ENCODE results near the gene NAT16. TPM values are rescaled to one million over a fixed set of nuclear protein-coding genes. Genes with fewer than 3 reads are reported as not detected.
A peak's percentile ranks its signal among the peaks of the same experiment; 100 is the strongest.

Gene NAT16
- total RNA-seq (2014; rRNA removed; shearing (Covaris generic); ENCODE audit: low replicate concordance) = not detected in 2 replicates

- Histone ChIP-seq H3K4me3 (ENCODE audit: low read length) (no peak within 1 kb of the TSS), H3K9ac (ENCODE audit: low read length) (no peak within 1 kb of the TSS), H3K4me1 (ENCODE audit: low read length) (peaks cover 7% of the 10 kb centered on the region), H3K27ac (ENCODE audit: low read length) (no peak within 1 kb of the TSS), H4K20me1 (ENCODE audit: insufficient read depth, low read depth, low read length) (no peaks in the 10 kb centered on the region), H3K4me2 (ENCODE audit: low read depth, low read length, poor library complexity, severe bottlenecking) (no peak within 1 kb of the TSS), H2AFZ (ENCODE audit: low read length) (no peak within 1 kb of the TSS), H3K9me2 (replicated peaks; ENCODE audit: insufficient read depth, low read length) (no peaks in the 10 kb centered on the region), H3K27me3 (ENCODE audit: low read length) (no peaks in the 10 kb centered on the region), H3K36me3 (ENCODE audit: insufficient read depth, low read length) (no peaks in the 10 kb centered on the region), H3K9me3 (ENCODE audit: low read length) (no peaks in the 10 kb centered on the region), H3K79me2 (ENCODE audit: low read length) (no peaks in the 10 kb centered on the region)
- no peak for DNase-seq
Observed at GRCh38 chr7:101180130-101180755, at the start of gene NAT16. TSS of gene NAT16 (minus strand) at chr7:101180293. CDS start at chr7:101174807, 5,486 bp downstream.

- no peak overlapping the region for H3K4me2 ChIP-seq (ENCODE audit: low read depth, low read length, poor library complexity, severe bottlenecking)
- no peaks in the 10 kb centered on the region for H3K36me3 ChIP-seq (ENCODE audit: insufficient read depth, low read length)
Observed at GRCh38 chr7:101226721-101227120, 46.6 kb upstream of the NAT16 start.

GRCh38 chr7:101225650-101226049 is 45.6 kb upstream of the NAT16 start:
- H4K20me1 ChIP-seq (ENCODE audit: insufficient read depth, low read depth, low read length) = no peaks in the 10 kb centered on the region
- H3K36me3 ChIP-seq (ENCODE audit: insufficient read depth, low read length) = no peaks in the 10 kb centered on the region
- no peaks in the 10 kb centered on the region for H3K9me3 ChIP-seq (ENCODE audit: low read length)
- DNase-seq = no peak
- H3K79me2 ChIP-seq (ENCODE audit: low read length) = peaks cover 12% of the 10 kb centered on the region
- no peak overlapping the region for H2AFZ ChIP-seq (ENCODE audit: low read length)
- H3K9ac ChIP-seq (ENCODE audit: low read length) = no peak overlapping the region
- H3K4me3 ChIP-seq (ENCODE audit: low read length) = no peak overlapping the region
- H3K27ac ChIP-seq (ENCODE audit: low read length) = no peak overlapping the region
- no peak overlapping the region for H3K4me2 ChIP-seq (ENCODE audit: low read depth, low read length, poor library complexity, severe bottlenecking)
- H3K27me3 ChIP-seq (ENCODE audit: low read length) = no peaks in the 10 kb centered on the region
- no peaks in the 10 kb centered on the region for H3K9me2 ChIP-seq (replicated peaks; ENCODE audit: insufficient read depth, low read length)
- H3K4me1 ChIP-seq (ENCODE audit: low read length) = peaks cover 5% of the 10 kb centered on the region

More at GRCh38 chr7:101226721-101227120, 46.6 kb upstream of the NAT16 start:
- no peak for DNase-seq
- Histone ChIP-seq H3K9me3 (ENCODE audit: low read length) (no peaks in the 10 kb centered on the region), H4K20me1 (ENCODE audit: insufficient read depth, low read depth, low read length) (no peaks in the 10 kb centered on the region), H3K4me3 (ENCODE audit: low read length) (no peak overlapping the region), H3K9ac (ENCODE audit: low read length) (no peak overlapping the region), H3K4me1 (ENCODE audit: low read length) (peaks cover 5% of the 10 kb centered on the region), H2AFZ (ENCODE audit: low read length) (no peak overlapping the region), H3K27me3 (ENCODE audit: low read length) (no peaks in the 10 kb centered on the region), H3K27ac (ENCODE audit: low read length) (no peak overlapping the region), H3K79me2 (ENCODE audit: low read length) (0 out of 2 replicates have a peak, but pooled peaks cover 1% of the 10 kb centered on the region), H3K9me2 (replicated peaks; ENCODE audit: insufficient read depth, low read length) (no peaks in the 10 kb centered on the region)

- no peaks in the 10 kb centered on the region for H3K36me3 ChIP-seq (ENCODE audit: insufficient read depth, low read length)
Observed at GRCh38 chr7:101223528-101223927, 43.4 kb upstream of the NAT16 start.

GRCh38 chr7:101222275-101222830 is 42.3 kb upstream of the NAT16 start:
- no peak for DNase-seq
- peaks cover 10% of the 10 kb centered on the region for H3K4me1 ChIP-seq (ENCODE audit: low read length)
- no peaks in the 10 kb centered on the region for H3K9me3 ChIP-seq (ENCODE audit: low read length)
- no peak overlapping the region for H3K4me3 ChIP-seq (ENCODE audit: low read length)
- no peak overlapping the region for H3K9ac ChIP-seq (ENCODE audit: low read length)
- no peak overlapping the region for H2AFZ ChIP-seq (ENCODE audit: low read length)
- no peak overlapping the region for H3K27ac ChIP-seq (ENCODE audit: low read length)
- H3K36me3 ChIP-seq (ENCODE audit: insufficient read depth, low read length) = no peaks in the 10 kb centered on the region
- H3K79me2 ChIP-seq (ENCODE audit: low read length) = peaks cover 38% of the 10 kb centered on the region
- H3K9me2 ChIP-seq (replicated peaks; ENCODE audit: insufficient read depth, low read length) = no peaks in the 10 kb centered on the region
- no peak overlapping the region for H3K4me2 ChIP-seq (ENCODE audit: low read depth, low read length, poor library complexity, severe bottlenecking)
- H4K20me1 ChIP-seq (ENCODE audit: insufficient read depth, low read depth, low read length) = no peaks in the 10 kb centered on the region
- H3K27me3 ChIP-seq (ENCODE audit: low read length) = no peaks in the 10 kb centered on the region

More at GRCh38 chr7:101223528-101223927, 43.4 kb upstream of the NAT16 start:
- Histone ChIP-seq H3K27ac (ENCODE audit: low read length) (no peak overlapping the region), H3K4me2 (ENCODE audit: low read depth, low read length, poor library complexity, severe bottlenecking) (no peak overlapping the region), H3K9me3 (ENCODE audit: low read length) (no peaks in the 10 kb centered on the region), H4K20me1 (ENCODE audit: insufficient read depth, low read depth, low read length) (no peaks in the 10 kb centered on the region), H3K4me1 (ENCODE audit: low read length) (peaks cover 14% of the 10 kb centered on the region), H3K9me2 (replicated peaks; ENCODE audit: insufficient read depth, low read length) (no peaks in the 10 kb centered on the region), H2AFZ (ENCODE audit: low read length) (no peak overlapping the region), H3K9ac (ENCODE audit: low read length) (no peak overlapping the region), H3K27me3 (ENCODE audit: low read length) (no peaks in the 10 kb centered on the region), H3K79me2 (ENCODE audit: low read length) (peaks cover 33% of the 10 kb centered on the region), H3K4me3 (ENCODE audit: low read length) (no peak overlapping the region)
- no peak for DNase-seq

GRCh38 chr7:101220295-101220694 is 40.2 kb upstream of the NAT16 start:
- H3K4me1 ChIP-seq (ENCODE audit: low read length) = peaks cover 21% of the 10 kb centered on the region

GRCh38 chr7:101218236-101219125 is 38.4 kb upstream of the NAT16 start:
- Histone ChIP-seq H3K79me2 (ENCODE audit: low read length) (peaks cover 54% of the 10 kb centered on the region), H3K9me2 (replicated peaks; ENCODE audit: insufficient read depth, low read length) (no peaks in the 10 kb centered on the region), H4K20me1 (ENCODE audit: insufficient read depth, low read depth, low read length) (no peaks in the 10 kb centered on the region), H3K27me3 (ENCODE audit: low read length) (no peaks in the 10 kb centered on the region), H3K9ac (ENCODE audit: low read length) (peak overlapping the region; percentile 86), H3K4me2 (ENCODE audit: low read depth, low read length, poor library complexity, severe bottlenecking) (peak overlapping the region; percentile 99), H3K4me1 (ENCODE audit: low read length) (peaks cover 21% of the 10 kb centered on the region), H3K4me3 (ENCODE audit: low read length) (peak overlapping the region; percentile 83), H3K36me3 (ENCODE audit: insufficient read depth, low read length) (no peaks in the 10 kb centered on the region), H3K27ac (ENCODE audit: low read length) (no peak overlapping the region), H2AFZ (ENCODE audit: low read length) (no peak overlapping the region), H3K9me3 (ENCODE audit: low read length) (no peaks in the 10 kb centered on the region)
- DNase-seq = peak; percentile 43

More at GRCh38 chr7:101220295-101220694, 40.2 kb upstream of the NAT16 start:
- peaks cover 54% of the 10 kb centered on the region for H3K79me2 ChIP-seq (ENCODE audit: low read length)
- no peaks in the 10 kb centered on the region for H3K27me3 ChIP-seq (ENCODE audit: low read length)
- no peak overlapping the region for H3K4me3 ChIP-seq (ENCODE audit: low read length)
- H4K20me1 ChIP-seq (ENCODE audit: insufficient read depth, low read depth, low read length) = no peaks in the 10 kb centered on the region
- no peak overlapping the region for H2AFZ ChIP-seq (ENCODE audit: low read length)
- no peak for DNase-seq
- H3K9ac ChIP-seq (ENCODE audit: low read length) = no peak overlapping the region
- no peak overlapping the region for H3K27ac ChIP-seq (ENCODE audit: low read length)
- H3K9me3 ChIP-seq (ENCODE audit: low read length) = no peaks in the 10 kb centered on the region
- H3K9me2 ChIP-seq (replicated peaks; ENCODE audit: insufficient read depth, low read length) = no peaks in the 10 kb centered on the region
- H3K4me2 ChIP-seq (ENCODE audit: low read depth, low read length, poor library complexity, severe bottlenecking) = no peak overlapping the region
- H3K36me3 ChIP-seq (ENCODE audit: insufficient read depth, low read length) = no peaks in the 10 kb centered on the region

Measured in Karpas-422 (cell line).